Spleen (tissue), 11 donors: Measurements from ENCODE around the gene ATP2B3. TPM values are rescaled to one million over a fixed set of nuclear protein-coding genes. Genes with fewer than 3 reads are reported as not detected.

Experiments used
- DNase-seq: peaks from one replicate; pipeline ENCODE4 v3.0.0-alpha.2; 2020
- H3K27ac ChIP-seq, 8 donors: fragments of 200-600 bp; sonication (generic) in 7 of 8; 1 replicate in 4 of 8; 2 replicates in 4 of 8; pipeline versions ENCODE4 v1.5.0 to v1.8.0; 2016 to 2021; ENCODE audit warnings: inconsistent platforms in 4 of 8, mild to moderate bottlenecking in 4 of 8, moderate library complexity in 1 of 8
- H3K27me3 ChIP-seq, 7 donors: fragments of 200-600 bp; sonication (generic) in 6 of 7; replicated peaks in 1 of 7; 1 replicate in 4 of 7; 2 replicates in 3 of 7; pipeline versions ENCODE4 v1.5.0 to v1.8.0; 2016 to 2021; ENCODE audit warnings: inconsistent platforms in 3 of 7, mild to moderate bottlenecking in 1 of 7
- H3K36me3 ChIP-seq, 6 donors: fragments of 200-600 bp; sonication (generic) in 5 of 6; 1 replicate in 4 of 6; 2 replicates in 2 of 6; pipeline versions ENCODE4 v1.5.0 to v1.8.0; 2016 to 2021; ENCODE audit warnings: inconsistent platforms in 2 of 6
- H3K4me1 ChIP-seq, 6 donors: fragments of 200-600 bp; sonication (generic) in 5 of 6; 1 replicate in 3 of 6; 2 replicates in 3 of 6; pipeline versions ENCODE4 v1.5.0 to v1.8.0; 2016 to 2021; ENCODE audit warnings: inconsistent platforms in 3 of 6
- H3K4me3 ChIP-seq, 8 donors: fragments of 200-600 bp; sonication (generic) in 7 of 8; 1 replicate in 4 of 8; 2 replicates in 4 of 8; pipeline versions ENCODE4 v1.5.0 to v1.8.0; 2016 to 2021; ENCODE audit warnings: inconsistent platforms in 4 of 8, mild to moderate bottlenecking in 4 of 8, moderate library complexity in 2 of 8
- H3K9me3 ChIP-seq, 8 donors: fragments of 200-600 bp; sonication (generic) in 7 of 8; 1 replicate in 4 of 8; 2 replicates in 4 of 8; pipeline versions ENCODE4 v1.5.0 to v1.8.0; 2016 to 2021; ENCODE audit warnings: inconsistent platforms in 4 of 8
- CTCF ChIP-seq, 11 experiments: fragments of 200-600 bp in 7 of 11; fragments of 450-650 bp in 4 of 11; sonication (generic) in 4 of 11; IDR thresholded peaks in 8 of 11; conservative IDR thresholded peaks in 3 of 11; 1 replicate in 7 of 11; 2 replicates in 4 of 11; pipeline versions ENCODE4 v1.4.0 to v1.8.0; 2016 to 2021; ENCODE audit warnings: antibody characterized with exemption in 11 of 11, inconsistent platforms in 4 of 11, mild to moderate bottlenecking in 1 of 11
- POLR2A ChIP-seq, 3 donors: fragments of 450-650 bp; IDR thresholded peaks; one replicate each; pipeline ENCODE4 v1.5.1; 2017; ENCODE audit warnings: antibody characterized with exemption in 3 of 3, mild to moderate bottlenecking in 1 of 3
- POLR2AphosphoS5 ChIP-seq, 3 donors: sonication (generic); formaldehyde crosslinking; IDR thresholded peaks; one replicate each; pipeline ENCODE4 v1.5.1; 2017; ENCODE audit warnings: antibody characterized with exemption in 3 of 3
- WGBS, 5 donors: extraction: QIAGEN DNeasy Blood & Tissue Kit in 3 of 5; methylation state at CpG; one replicate each; pipeline versions ENCODE4 v1.1.5 to v1.1.7; 2013 to 2018; 5-methylcytosine and 5-hydroxymethylcytosine counted together
- intact Hi-C: fragments of 100-400 bp; cut with DNase I; formaldehyde crosslinking; loops from one replicate; pipeline ENCODE4 v1.15.0; 2023; ENCODE audit warnings: low total_unique reads
- polyA plus RNA-seq, 3 donors: library from polyadenylated mRNA; stranded (reverse); fragments of 200-250 nt; gene quantifications; one replicate each; pipeline ENCODE4 v1.2.1, GENCODE V29; 2013
- total RNA-seq, 7 donors: library from RNA; depleted of rRNA in 3 of 7; stranded (reverse); fragments of >200 nt in 3 of 7; fragmentation: NEBNext Ultra II Directional in 4 of 7; extraction: Animal tissue kit (Norgen Biotek cat#: 25700) in 4 of 7; gene quantifications; one replicate each; pipeline versions ENCODE4 v1.1.0 to v1.2.1, GENCODE V29; 2016 to 2021
- donor health status: healthy with polysubstance abuse.
- donor health status: DM: no; HTN: no; CAD: no; lungs with moderate emphysema.
- donor health status: DM: no; HTN: no; CAD: no.
- donor health status: Bipolar disorder and iron deficiency.
- donor health status: healthy.
- donor health status: DM: no; HTN: no; CAD: no.
- donor health status: DM: yes; HTN: yes; CAD: no.

ATP2B3 gene
- total and polyA plus RNA-seq, 10 donors = 0.07 to 0.13 TPM; not detected in 8

- H3K27ac ChIP-seq = no peak overlapping the region
- WGBS, 5 donors = 80 to 95% (median 85%) methylated on average over 4 to 15 of the region's 15 CpGs
- no peaks in the 10 kb centered on the region for H3K9me3 ChIP-seq
- TF ChIP-seq POLR2A (IDR thresholded peaks at IDR 0.05) (no peak), CTCF (IDR thresholded peaks at IDR 0.05 in 8 of 11, conservative IDR thresholded peaks at IDR 0.05 in 3 of 11) (no peak), POLR2AphosphoS5 (IDR thresholded peaks at IDR 0.05) (no peak)
- peaks cover 0 to 38% (median 3%) of the 10 kb centered on the region in 7 donors for H3K27me3 ChIP-seq
- DNase-seq = peak; percentile 56
- intact Hi-C loops = no loop called here
- no peaks in the 10 kb centered on the region for H3K4me1 ChIP-seq
- H3K36me3 ChIP-seq = no peaks in the 10 kb centered on the region
- H3K4me3 ChIP-seq = no peak overlapping the region
Measured at GRCh38 chrX:153624196-153625091, 107.0 kb downstream of the ATP2B3 start.

GRCh38 chrX:153625271-153626024 is 108.0 kb downstream of the ATP2B3 start:
- 82 to 92% (median 85%) methylated on average over 8 to 21 of the region's 21 CpGs for WGBS, 5 donors
- TF ChIP-seq POLR2A (IDR thresholded peaks at IDR 0.05) = no peak
- TF ChIP-seq POLR2AphosphoS5 (IDR thresholded peaks at IDR 0.05) = no peak
- TF ChIP-seq CTCF (IDR thresholded peaks at IDR 0.05 in 8 of 11, conservative IDR thresholded peaks at IDR 0.05 in 3 of 11) = no peak
- H3K9me3 ChIP-seq = no peaks in the 10 kb centered on the region
- no peaks in the 10 kb centered on the region for H3K4me1 ChIP-seq
- peak; percentile 63 for DNase-seq
- H3K4me3 ChIP-seq = no peak overlapping the region
- H3K36me3 ChIP-seq = no peaks in the 10 kb centered on the region
- intact Hi-C loops = no loop called here
- H3K27ac ChIP-seq = no peak overlapping the region
- peaks cover 0 to 38% (median 3%) of the 10 kb centered on the region in 7 donors for H3K27me3 ChIP-seq

DNA sequence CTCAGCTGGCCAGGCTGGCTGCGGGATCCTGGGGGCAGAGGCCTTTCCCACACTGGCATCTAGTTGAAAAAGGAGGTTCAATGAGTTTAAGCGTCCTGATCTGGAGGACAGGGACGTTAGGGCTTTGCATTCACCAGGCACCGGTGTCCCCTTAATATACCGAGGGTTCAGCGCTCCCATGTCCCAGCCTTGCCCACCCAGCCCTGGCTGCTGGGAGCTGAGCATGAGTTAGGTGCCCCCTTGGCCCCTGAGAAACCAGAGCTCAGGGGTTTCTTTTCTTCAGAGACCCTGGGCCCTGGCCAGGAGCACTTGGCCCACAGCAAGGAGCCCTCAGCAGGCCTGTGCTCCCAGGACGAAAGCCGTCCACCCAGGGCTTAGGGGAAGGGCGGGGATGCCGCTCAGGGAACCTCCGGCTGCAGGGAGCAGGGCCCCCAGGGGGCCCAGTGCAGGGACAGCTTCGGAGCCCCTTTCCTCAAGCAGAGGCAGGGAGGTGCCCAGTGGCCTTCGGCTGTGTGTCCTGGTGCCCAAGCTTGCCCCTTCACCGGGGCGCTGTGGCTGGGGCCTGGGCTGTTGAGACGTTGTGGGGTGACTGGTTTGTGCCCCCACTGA is 108.7 kb downstream of the ATP2B3 start:
- Histone ChIP-seq H3K4me1 (no peaks in the 10 kb centered on the region), H3K27ac (no peak overlapping the region), H3K4me3 (no peak overlapping the region), H3K27me3 (peaks cover 0 to 38% (median 3%) of the 10 kb centered on the region in 7 donors), H3K36me3 (no peaks in the 10 kb centered on the region), H3K9me3 (peaks cover 0 to 5% (median 0%) of the 10 kb centered on the region in 8 donors)
- 77 to 94% (median 87%) methylated on average over 3 to 16 of the region's 16 CpGs for WGBS, 5 donors
- intact Hi-C loops = no loop called here
- no peak for TF ChIP-seq POLR2AphosphoS5 (IDR thresholded peaks at IDR 0.05)
- TF ChIP-seq CTCF (IDR thresholded peaks at IDR 0.05 in 8 of 11, conservative IDR thresholded peaks at IDR 0.05 in 3 of 11) = no peak
- TF ChIP-seq POLR2A (IDR thresholded peaks at IDR 0.05) = no peak
- DNase-seq = peak; percentile 60
